Epithelial cell of proximal tubule (primary cell): ENCODE results near the gene CELA3B. TPM values are rescaled to one million over a fixed set of nuclear protein-coding genes. Genes with fewer than 3 reads are reported as not detected.
"Not testable (repeated sequence)": the region's sequence is repeated elsewhere in the genome, so short reads cannot be mapped to it uniquely, and the experiment has no call there.

Experiments
- DNase-seq: peaks from one replicate; pipeline ENCODE4 v3.0.0-alpha.2; 2011; ENCODE audit warnings: low read depth
- H3K4me3 ChIP-seq: 2 replicates; pipeline ENCODE4 v1.5.1; 2011; ENCODE audit warnings: low read depth, mild to moderate bottlenecking, low read length
- total RNA-seq: library from RNA; depleted of rRNA; stranded (reverse); fragments of >200 nt; gene quantifications from 2 replicates; pipeline ENCODE4 v1.2.3, GENCODE V29; 2015
- TF ChIP-seq, protein P1 (sequence below): conservative IDR thresholded peaks from 2 replicates; pipeline ENCODE4 v1.5.1; 2012; ENCODE audit warnings: low read depth, mild to moderate bottlenecking, low read length

Gene CELA3B
- total RNA-seq, 1 donor from 2014 or later, result not detected

DNA sequence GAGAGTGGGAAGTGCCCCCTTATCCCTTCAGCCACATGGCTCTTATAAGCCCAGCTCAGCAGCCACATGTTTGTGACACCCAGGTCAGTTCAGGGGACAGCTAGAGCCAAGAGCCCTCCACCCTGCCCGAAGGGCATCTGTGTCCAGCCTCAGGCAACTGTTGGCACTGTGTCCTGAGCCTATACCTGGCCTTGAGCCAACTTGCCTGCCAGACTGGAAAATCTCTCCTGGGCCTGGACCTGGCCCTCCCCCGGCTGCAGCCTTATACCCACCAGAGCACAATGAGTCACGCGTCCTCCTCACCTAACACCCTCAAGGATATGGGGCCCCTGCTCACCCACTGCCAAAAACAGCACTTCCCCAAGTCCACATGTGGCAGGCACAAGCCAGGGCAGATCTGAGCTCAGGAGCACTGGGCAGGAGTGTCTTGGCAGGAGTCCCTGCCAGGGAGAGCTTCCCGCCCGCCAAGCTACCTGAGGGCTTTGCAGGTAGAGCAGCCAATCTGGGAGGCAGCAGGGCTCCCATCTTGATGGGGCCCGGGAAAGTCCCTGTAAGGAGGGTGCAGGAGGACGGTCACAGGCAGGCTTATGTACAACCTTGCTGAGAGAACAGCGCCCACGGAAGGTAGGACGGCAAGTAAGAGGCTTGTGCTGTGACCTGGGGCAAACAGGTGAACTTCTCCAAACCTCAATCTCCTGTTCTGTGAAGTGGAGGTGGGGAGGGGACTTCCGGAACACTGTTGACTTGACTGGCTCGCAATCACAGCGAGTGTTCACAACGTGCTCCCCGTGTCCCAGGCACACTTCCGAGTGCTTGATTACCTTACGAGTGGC lies 19.9 kb upstream of the CELA3B start:
- H3K4me3 ChIP-seq, result no peak overlapping the region
- TF ChIP-seq, protein P1, sequence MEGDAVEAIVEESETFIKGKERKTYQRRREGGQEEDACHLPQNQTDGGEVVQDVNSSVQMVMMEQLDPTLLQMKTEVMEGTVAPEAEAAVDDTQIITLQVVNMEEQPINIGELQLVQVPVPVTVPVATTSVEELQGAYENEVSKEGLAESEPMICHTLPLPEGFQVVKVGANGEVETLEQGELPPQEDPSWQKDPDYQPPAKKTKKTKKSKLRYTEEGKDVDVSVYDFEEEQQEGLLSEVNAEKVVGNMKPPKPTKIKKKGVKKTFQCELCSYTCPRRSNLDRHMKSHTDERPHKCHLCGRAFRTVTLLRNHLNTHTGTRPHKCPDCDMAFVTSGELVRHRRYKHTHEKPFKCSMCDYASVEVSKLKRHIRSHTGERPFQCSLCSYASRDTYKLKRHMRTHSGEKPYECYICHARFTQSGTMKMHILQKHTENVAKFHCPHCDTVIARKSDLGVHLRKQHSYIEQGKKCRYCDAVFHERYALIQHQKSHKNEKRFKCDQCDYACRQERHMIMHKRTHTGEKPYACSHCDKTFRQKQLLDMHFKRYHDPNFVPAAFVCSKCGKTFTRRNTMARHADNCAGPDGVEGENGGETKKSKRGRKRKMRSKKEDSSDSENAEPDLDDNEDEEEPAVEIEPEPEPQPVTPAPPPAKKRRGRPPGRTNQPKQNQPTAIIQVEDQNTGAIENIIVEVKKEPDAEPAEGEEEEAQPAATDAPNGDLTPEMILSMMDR, result peak; percentile 17
- no peak for DNase-seq

DNA sequence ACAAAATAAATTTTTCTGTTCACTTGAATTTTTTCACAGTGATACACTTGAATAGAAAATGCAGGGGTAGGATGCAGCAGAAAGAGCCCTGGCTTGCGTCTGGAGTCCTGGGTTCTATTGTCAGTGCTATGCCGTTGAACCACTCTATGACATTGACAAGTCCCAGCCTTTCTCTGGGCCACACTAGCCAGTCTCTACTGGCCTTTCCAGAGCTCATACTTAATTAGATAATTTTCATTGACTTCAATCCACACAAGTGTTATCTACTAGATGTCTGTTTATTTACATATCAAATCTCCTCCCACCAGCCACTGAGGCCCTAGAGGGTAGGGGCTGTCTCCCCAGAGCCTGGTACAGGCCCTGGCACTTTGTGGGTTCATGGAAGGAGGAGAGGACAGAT lies 15.5 kb upstream of the CELA3B start:
- TF ChIP-seq, protein P1, result no peak
- no peak overlapping the region for H3K4me3 ChIP-seq
- no peak for DNase-seq

DNA sequence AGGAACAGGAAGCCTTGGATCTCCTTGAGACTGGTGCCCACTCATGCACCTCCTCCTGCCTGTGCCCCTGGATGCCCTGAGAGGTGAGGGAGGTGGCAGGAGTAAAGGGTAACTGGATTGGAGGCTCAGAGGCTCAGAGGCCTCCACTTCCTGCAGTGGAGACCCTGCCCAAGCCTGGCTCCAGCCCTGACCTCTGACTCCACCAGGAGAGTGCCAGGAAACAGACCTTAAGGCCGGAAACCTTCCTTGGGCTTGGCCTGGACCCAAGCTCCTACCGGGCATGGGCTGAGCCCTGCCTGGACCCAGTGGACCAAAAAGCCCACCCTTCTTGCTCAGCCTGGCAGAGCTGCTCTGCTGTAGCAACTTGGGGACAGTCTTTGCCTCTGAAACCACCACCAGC lies 15.0 kb upstream of the CELA3B start:
- H3K4me3 ChIP-seq, result no peak overlapping the region
- TF ChIP-seq, protein P1, result no peak
- DNase-seq, result no peak

DNA sequence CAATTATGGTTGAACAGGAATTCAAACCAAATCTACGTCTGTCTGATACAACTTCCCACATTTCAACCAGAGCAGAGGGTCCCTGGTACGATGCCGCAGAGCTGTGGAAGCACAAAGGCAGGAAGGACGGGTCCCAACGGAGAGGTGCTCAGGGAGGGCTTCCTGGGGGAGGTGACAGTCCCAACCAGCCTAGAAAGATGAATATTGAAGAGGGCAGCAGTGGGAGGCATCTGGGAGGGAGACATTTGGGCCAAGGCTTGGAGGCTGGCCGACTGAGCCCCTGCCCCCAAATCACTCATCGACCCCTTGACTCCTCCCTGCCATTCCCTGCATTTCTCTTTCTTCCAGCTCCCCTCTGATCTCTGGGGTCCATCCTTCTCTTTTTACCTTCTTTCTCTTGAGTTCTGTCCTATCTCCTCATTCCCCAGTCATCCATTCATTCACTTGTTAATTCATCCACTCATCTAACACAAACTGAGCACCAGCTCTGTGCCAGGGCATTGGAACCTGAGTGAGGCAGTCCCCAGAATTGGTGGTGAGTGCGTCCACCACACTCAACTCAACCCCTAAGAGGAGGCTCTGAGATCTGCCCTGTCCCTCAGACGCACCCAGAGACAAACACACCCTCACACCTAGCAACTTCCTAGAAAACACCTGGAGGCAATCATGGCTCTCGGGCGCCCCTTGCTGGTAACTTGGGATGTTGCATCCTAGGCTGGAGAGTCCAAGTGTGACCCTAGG lies 13.2 kb upstream of the CELA3B start:
- H3K4me3 ChIP-seq, result no peak overlapping the region
- DNase-seq, result no peak
- TF ChIP-seq, protein P1, result peak; percentile 91

DNA sequence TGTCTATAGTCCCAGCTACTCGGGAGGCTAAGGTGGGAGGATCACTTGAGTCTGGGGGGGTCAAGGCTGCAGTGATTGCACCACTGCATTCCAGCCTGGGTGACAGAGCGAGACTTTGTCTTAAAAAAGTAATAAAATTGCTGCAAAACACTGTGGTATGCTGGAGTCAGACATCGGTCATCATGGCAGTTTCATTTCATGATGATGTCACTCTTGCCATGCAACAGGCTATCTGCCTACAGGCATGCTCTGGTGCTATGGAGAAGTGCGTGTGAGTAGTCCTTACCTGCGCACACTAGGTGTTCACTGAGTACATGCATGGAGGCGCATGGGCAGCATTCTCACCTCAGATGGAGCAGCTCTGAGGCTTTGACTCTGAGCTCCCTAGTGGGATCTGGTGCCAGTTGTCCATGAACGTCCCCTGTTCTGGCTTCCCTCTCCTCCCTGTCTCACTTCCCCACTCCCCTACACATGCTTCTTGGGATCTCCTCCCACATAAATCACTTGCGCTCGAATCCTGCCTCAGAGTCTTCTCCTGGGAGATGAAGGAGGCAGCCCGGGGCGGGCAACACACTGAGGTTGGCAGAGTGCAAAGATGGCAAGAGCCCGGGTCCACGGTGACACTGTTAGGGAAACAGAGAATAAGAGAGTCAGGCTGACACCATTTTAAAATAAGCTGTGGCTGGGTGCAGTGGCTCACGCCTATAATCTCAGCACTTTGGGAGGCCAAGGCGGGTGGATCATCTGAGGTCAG lies 10.4 kb upstream of the CELA3B start:
- TF ChIP-seq, protein P1, result no peak
- peak; percentile 27 for DNase-seq
- no peak overlapping the region for H3K4me3 ChIP-seq

DNA sequence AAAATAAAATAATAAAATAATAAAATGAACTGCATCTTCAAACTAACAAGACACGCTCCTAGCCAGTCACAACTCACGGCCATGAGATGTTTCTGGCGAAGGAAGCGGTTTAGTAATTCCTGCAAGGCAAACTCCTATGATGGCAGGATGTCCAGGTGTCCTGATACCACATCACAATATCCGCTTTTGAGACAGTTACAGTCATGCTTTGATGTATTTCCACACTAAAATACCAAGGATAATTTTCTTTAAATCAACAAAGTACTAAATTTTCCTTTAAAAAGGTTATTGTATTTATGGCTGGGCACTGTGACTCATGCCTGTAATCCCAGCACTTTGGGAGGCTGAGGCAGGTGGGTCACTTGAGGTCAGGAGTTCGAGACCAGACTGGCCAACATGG lies 9.6 kb upstream of the CELA3B start:
- H3K4me3 ChIP-seq, DNase-seq: not testable (repeated sequence)

DNA sequence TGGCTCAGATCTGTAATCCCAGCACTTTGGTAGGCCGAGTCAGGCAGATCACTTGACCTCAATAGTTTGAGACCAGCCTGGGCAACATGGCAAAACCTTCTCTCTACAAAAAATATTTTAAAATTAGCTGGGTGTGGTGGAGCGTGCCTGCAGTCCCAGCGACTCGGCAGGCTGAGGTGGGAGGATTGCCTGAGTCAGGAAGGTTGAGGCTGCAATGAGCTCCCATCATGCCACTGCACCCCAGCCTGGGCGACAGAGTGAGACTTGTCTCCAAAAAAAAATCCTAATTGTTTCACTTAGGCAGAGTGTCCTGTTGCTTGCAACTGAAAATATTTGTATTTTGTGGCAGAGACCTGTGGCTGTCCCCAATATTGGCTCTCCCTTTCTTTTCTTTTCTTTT lies 7.8 kb upstream of the CELA3B start:
- not testable (repeated sequence) for DNase-seq, H3K4me3 ChIP-seq

DNA sequence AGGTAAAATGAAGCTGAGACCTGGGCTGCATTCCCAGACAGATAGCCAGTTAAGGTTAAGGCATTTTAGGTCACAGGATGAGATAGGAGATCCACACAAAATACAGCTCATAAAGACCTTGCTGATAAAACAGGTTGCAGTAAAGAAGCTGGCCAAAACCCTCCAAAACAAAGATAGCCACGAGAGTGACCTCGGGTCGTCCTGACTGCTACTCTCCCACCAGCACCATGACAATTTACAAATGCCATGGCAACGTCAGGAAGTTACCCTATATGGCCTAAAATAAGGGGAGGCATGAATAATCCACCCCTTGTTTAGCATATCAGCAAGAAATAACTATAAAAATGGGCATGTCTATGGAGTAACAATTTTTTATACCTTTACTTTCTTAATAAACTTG lies 6.3 kb upstream of the CELA3B start:
- not testable (repeated sequence) for H3K4me3 ChIP-seq, DNase-seq

DNA sequence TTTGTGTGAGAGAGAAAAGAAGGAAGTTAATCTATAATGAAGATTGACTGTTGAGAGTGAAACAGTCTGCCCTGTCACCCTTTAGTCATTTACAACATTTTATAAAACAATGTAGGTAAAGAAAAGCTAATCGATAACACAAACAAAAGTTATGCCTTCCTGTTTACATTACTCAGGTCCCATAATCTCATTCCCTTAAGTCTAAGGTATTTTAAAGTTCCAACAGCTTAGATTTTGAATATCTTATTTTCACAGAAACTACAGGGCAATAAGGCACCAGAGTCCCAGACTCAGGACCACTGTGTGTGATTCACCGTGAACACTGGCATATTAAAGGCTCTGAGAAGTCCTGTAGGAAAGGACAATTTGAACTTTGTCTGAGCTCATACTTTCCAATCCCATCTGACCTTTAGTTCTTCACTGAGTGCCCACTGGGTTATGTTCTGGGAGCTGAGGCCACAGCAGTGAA lies 3.8 kb upstream of the CELA3B start:
- not testable (repeated sequence) for DNase-seq

DNA sequence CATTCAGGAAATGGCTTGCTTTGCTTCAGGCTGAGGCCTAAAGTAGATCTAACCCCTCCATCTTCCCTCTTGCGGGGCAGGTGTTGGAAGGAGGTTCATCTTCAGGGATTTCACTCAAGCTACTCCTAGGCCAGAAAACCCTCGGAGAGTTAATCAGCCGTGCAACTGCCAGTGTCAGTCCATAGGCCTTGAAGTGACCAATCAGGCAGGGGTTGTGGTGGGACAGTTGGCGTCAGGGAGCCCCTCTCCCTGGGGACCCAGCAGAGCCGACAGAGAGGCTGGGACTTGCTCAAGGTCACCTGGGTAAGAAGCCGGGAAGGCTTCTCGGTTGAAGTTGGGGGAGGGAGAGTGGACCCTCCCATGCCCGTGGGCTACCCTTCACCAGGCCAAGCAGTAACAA lies 2.9 kb upstream of the CELA3B start:
- H3K4me3 ChIP-seq, DNase-seq: not testable (repeated sequence)

More for the DNA sequence above, 3.8 kb upstream of the CELA3B start:
- not testable (repeated sequence) for H3K4me3 ChIP-seq

DNA sequence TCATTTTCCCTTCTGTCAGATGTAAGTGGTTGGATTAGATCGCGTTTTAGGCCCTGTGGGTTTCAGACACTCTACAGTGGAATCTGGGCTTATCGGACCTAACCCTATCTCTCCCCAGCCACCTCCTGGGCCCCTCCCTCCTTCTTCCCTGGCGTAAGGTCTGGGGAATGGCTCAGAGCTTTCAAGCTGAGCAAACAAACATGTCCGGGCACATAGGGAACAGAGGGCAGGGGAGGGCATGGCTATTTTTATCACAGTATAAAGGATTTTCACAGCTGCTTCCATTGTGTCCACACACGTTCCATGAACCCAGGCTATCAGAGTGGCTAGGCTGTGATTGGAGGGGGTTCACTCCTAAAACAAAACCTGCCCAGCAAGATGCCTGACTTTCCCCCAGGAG lies 2.1 kb upstream of the CELA3B start:
- DNase-seq, H3K4me3 ChIP-seq: not testable (repeated sequence)

DNA sequence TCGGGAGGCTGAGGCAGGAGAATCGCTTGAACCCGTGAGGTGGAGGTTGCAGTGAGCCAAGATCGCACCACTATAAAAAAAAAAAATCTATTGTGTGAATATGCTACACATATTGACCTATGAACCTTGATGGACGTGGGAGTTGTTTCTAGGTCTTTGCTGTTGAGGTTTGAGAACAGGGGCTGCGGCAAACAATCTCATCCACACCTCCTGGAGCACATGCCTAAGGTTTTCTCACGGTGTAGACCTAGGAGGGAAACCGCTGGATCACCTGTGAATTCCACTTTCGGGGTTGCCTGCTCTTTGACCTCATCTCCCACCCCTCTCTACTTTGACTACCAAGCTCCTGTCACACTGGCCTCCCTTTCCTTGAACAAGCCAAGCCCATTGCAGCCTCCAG lies 1.5 kb upstream of the CELA3B start:
- DNase-seq, H3K4me3 ChIP-seq: not testable (repeated sequence)
